GM19240 (cell line): ENCODE measurements around the gene RCCD1.
"Not testable (repeated sequence)": the region's sequence is repeated elsewhere in the genome, so short reads cannot be mapped to it uniquely, and the experiment has no call there.

Source experiments
- DNase-seq: peaks from one replicate; pipeline ENCODE4 v3.0.0; 2011; ENCODE audit warnings: low spot score; ENCODE audit not compliant: insufficient read length

RCCD1 gene, protein sequence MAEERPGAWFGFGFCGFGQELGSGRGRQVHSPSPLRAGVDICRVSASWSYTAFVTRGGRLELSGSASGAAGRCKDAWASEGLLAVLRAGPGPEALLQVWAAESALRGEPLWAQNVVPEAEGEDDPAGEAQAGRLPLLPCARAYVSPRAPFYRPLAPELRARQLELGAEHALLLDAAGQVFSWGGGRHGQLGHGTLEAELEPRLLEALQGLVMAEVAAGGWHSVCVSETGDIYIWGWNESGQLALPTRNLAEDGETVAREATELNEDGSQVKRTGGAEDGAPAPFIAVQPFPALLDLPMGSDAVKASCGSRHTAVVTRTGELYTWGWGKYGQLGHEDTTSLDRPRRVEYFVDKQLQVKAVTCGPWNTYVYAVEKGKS

DNA sequence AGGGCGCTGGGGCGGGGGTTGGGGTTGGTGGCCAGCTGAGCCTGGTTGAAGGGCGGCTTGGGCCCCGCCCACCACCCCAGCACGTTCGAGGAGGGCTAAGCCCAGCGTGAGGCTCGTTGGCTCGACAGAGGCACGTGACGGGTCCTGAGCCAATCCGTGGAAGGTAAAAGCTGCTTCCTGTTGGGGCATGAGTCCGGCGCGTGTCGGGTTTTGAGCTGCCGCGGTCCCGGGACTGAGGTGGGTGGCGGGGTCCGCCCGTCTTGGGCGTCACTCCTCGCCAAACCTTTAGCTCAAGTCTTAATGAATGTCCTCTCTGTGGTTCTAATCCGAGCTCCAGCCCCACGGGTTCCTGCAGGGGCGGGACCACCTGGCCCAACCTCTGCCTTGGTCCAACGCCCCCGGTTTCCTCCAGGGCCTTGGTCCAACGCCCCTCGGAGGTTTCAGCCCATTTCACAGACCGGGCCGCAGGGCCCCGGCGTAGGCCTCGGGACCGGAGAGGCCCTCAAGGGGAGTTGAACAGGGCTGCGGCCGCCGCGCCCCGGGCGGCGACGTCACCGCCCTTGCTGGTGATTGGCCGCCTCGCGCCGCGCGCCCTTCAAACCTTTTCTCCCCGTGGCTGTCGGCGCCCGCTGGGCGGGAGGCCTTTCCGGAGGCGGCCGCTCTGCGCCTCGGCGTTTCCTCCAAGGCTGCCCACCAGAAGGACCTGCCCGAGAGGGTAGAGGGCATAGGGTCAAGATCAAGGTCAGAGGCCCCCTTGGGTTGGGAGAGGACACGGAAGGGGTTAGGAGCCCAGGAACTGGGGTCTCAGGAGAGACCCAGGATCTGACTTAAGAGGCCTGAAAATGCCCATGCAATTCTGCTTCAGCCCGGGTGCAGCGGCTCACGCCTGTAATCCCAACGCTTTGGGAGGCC lies at the start of gene RCCD1:
TSS of gene RCCD1 (plus strand) at position 173 of the 912 bp plus-strand sequence. CDS start 1,851 bp downstream, outside the sequence.
- DNase-seq: peak; percentile 100

DNA sequence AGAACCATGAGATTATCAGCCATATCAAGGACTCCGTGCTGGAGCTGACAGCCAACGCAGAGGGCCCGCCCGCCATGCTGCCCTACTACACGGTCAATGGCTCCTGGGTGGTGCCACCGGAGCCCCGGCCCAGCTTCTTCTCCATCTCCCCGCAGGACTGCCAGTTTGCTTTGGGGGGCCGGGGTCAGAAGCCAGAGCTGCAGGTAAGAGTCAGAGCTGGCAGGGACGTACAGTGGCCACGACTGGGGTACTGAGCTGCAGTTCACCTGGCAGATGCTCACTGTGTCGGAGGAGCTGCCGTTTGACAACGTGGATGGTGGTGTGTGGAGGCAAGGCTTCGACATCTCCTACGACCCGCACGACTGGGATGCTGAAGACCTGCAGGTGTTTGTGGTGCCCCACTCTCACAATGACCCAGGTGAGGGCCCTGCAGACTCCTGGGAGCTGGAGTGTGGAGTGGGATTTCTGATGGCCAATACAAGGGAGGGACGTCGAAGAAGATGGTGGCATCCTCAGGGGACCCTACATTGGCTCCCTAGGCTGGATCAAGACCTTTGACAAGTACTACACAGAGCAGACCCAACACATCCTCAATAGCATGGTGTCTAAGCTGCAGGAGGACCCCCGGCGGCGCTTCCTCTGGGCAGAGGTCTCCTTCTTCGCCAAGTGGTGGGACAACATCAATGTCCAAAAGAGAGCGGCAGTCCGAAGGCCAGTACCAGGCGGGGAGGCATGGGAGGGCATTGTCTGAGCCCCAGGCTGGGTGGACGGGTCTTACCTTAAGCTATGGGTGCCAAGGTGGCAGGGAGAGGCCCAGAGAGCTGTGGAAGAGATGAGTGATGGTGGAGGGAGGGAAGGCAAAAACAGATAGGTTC lies 49.1 kb upstream of the RCCD1 start:
- DNase-seq: no peak

DNA sequence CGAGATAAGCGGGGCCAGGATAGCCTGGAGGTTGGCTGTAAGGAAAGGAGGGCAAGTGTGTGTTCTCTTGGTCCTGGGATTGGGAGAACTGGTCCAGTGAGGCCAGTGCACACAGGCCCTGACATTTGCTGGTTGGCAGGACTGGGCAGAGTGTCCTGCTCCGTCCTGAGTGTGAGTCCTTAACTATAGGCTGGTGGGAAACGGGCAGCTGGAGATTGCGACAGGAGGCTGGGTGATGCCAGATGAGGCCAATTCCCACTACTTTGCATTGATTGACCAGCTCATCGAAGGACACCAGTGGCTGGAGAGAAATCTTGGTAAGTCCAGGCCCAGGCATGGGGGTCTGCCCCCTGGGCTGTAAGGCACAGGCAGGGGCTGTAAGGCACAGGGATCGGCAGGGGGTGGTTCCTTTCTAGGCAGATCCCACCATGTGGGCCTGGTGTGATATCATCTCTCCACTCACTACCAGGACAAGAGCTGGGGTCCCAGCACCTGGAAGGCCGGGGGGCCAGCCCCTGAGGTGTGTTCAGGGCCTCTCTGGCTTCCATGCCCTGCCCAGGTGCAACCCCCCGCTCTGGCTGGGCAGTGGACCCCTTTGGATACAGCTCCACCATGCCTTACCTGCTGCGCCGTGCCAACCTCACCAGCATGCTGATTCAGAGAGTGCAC lies 48.4 kb upstream of the RCCD1 start:
- no peak for DNase-seq

DNA sequence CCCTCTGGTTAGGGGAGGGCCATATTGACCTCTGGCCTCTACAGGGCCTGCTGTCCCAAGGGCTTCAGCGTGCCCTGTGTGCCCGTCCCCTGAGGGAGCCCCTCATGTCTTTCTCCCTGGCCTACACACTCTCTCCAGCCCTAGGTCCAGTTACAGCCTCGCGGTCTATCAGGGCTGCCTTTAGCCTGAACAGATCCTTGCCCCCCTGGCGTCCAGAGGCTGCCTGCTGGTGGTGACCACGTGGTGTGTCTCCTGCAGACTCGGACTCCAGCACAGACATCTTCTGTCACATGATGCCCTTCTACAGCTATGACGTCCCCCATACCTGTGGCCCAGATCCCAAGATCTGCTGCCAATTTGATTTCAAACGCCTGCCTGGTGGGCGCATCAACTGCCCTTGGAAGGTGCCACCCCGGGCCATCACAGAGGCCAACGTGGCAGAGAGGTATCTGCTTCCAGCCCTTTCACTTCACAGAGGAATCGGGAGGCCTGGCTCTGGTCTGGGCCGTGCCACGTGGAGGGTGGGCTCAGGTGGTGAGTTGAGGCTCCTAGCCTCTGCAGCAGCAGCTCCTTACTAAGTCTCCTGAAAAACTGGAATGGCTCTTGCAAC lies 47.5 kb upstream of the RCCD1 start:
- no peak for DNase-seq

DNA sequence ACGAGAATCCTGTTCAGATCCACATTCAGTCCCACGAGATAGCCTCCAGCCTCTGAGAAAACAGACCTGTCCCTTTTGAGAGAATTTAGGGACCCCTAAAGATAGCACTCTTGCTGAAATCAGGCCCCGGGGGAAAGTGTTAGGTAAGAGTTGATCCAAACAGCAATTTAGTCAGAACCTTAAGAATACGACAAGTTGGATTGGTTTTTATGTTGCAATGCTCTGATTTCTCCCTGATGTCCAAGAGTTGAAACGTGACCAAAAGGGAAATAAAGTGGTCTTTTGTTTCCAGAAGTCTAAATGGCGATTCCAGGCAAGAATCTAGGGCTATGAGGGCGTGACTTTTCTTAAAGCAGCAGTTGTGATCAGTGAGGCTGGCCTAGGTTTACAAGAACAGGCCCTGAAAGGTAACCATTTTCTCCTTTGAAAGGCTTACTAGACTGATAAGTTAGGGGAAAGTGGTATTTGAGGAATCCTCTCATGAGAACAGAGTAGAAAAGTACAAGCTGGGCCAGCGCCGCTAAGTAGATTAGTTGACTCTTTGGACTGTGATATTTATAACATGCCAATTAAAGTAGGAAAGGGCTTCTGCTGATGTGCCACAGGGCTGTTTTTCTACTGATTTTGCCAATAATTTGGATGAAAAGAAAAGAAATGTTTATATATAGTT lies 46.7 kb upstream of the RCCD1 start:
- no peak for DNase-seq

DNA sequence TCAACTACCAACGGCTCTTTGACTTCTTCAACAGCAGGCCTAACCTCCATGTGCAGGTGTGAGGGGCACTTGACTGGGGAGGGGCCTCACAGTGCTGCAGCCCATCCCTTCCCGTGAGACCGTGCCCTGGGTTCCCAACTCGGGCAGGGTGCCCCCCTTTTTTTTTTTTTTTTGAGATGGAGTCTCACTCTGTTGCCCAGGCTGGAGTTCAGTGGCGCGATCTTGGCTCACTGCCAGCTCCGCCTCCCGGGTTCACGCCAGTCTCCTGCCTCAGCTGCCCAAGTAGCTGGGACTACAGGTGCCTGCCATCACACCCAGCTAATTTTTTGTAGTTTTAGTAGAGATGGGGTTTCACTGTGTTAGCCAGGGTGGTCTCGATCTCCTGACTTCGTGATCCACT lies 45.2 kb upstream of the RCCD1 start:
- DNase-seq: not testable (repeated sequence)

DNA sequence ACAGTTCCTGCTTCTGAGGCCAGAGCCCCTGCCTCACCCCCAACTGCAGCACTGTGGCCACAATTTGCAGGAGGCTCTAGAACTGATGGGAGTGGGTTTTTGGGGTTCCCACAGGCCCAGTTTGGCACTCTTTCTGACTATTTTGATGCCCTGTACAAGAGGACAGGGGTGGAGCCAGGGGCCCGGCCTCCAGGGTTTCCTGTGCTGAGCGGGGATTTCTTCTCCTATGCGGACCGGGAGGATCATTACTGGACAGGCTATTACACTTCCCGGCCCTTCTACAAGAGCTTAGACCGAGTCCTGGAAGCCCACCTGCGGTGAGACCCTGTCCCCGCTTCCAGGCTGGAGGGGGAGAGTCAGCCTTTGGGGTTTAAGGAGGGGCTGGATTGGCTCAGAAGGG lies 44.7 kb upstream of the RCCD1 start:
- DNase-seq: no peak

DNA sequence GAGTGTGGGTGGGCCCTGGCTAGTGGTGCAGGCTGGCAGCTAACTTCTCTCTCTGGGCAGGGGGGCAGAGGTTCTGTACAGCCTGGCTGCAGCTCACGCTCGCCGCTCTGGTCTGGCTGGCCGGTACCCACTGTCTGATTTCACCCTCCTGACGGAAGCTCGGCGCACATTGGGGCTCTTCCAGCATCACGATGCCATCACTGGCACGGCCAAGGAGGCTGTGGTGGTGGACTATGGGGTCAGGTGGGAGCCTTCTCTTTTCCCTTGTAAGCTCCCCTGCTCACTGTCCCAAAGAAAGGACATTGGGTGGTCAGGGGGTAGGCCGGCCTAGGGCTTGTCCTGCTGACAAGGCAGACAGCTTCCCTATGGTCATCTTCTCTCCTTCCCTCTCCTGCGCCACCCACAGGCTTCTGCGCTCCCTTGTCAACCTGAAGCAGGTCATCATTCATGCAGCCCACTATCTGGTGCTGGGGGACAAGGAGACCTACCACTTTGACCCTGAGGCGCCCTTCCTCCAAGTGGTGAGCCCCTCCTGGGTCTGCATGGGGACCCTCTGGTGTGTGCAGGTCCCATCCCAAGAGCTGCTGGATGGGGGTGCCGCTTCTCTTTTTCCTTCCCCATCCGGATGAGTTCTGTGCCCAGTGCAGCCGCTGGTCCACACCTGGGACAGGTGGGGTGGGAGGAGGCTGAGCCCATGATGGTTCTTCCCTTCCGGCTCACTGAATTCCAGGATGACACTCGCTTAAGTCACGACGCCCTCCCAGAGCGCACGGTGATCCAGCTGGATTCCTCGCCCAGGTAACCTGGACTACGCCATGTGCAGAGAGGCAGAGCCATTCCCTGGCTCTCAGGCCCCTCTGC lies 44.0 kb upstream of the RCCD1 start:
- DNase-seq: no peak

DNA sequence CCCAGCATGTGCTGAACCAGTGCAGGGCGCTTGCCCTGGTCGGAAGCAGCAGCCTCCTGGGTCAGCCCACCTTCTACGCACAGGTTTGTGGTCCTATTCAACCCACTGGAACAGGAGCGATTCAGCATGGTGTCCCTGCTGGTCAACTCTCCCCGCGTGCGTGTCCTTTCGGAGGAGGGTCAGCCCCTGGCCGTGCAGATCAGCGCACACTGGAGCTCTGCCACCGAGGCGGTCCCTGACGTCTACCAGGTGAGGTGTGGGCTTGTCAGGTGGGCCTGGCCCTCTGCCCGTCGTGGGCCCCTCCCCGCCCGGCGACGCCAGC lies 43.4 kb upstream of the RCCD1 start:
- DNase-seq: no peak

DNA sequence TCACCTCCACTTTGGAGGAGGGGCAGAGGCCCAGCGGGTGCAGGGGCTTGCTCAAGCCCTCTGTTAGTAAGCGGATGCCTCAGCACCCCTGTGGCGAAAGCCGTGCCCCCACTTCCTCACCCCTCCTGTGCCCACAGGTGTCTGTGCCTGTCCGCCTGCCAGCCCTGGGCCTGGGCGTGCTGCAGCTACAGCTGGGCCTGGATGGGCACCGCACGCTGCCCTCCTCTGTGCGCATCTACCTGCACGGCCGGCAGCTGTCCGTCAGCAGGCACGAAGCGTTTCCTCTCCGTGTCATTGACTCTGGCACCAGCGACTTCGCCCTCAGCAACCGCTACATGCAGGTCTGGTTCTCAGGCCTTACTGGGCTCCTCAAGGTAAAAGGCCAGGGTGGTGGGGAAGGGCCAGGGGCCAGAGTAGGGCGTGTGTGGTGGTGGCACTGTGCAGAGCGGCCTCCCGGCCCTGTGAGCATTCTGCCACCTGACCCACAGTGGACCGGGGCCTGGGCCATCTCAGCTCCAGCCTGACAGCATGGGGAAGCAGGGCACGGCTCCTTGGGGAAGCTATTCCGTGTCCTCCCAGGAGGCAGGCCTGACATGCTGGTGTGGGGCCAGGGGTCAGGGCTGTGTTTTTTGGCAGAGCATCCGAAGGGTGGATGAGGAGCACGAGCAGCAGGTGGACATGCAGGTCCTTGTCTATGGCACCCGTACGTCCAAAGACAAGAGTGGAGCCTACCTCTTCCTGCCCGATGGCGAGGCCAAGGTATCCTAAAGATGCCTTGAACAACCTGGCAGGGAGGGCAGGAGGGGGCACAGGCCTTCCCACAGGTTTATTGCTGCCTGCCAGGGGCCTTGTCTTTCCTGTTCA lies 42.5 kb upstream of the RCCD1 start:
- DNase-seq: no peak

DNA sequence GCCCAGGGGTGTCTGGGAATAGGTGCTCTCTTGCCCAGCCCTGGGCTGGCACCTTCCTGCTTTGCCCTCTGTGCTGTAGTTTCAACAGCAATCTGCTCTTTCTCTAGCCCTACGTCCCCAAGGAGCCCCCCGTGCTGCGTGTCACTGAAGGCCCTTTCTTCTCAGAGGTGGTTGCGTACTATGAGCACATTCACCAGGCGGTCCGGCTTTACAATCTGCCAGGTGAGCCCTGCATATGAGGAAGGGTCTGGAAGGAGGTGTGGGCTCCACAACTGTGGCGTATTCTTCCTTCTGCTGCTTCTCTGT lies 42.0 kb upstream of the RCCD1 start:
- DNase-seq: no peak

DNA sequence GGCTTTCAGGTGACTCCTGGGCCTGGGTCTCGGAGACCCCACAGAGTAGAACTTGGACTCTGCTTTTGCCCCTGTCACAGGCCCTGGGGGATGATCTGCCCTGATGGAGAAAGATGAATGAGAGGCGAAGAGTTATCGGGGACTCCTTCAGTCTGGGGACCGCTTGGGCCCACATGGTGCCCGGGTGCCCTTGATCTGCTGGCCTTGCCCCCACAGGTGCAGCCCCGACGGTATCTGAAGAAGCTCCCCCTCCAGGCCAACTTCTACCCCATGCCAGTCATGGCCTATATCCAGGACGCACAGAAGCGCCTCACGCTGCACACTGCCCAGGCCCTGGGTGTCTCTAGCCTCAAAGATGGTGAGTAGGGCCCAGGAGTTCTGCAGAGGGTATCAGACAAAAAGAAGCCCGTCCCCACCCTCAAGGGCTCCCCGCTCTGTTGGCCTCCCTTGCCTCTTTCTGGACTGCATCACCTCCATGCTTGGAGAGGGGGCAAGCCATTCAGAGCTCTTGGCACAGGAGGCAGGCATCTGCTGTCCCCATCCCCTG lies 41.2 kb upstream of the RCCD1 start:
- no peak for DNase-seq

DNA sequence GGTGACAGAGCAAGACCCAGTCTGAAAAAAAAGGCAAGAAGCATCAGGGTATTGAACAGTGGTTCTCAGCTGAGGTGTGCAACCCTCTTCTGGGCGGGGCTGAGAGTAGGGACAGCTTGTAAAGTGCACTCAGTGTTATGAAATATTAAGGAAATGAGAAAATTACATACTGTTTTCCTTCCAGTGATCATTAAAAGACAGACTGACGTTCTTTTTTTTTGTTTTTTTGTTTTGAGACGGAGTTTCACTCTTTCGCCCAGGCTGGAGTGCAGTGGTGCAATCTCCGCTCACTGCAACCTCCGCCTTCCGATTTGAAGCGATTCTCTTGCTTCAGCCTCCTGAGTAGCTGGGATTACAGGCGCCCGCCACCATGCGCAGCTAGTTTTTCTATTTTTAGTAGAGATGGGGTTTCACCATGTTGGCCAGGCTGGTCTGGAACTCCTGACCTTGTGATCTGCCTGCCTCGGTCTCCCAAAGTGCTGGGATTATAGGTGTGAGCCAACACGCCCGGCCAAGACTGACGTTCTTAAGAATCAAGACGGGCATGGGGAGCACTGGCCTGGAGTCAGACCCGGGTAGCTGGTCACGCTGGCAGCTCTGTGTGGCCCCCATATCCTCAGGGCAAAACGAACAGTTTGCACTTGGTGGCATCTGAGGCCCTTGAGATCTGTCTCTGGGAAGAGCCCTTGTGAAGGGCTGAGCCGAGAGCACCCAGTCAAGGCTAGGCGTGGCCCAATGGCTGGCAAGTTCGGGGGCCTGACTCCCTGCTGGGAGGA lies 40.2 kb upstream of the RCCD1 start:
- no peak for DNase-seq

DNA sequence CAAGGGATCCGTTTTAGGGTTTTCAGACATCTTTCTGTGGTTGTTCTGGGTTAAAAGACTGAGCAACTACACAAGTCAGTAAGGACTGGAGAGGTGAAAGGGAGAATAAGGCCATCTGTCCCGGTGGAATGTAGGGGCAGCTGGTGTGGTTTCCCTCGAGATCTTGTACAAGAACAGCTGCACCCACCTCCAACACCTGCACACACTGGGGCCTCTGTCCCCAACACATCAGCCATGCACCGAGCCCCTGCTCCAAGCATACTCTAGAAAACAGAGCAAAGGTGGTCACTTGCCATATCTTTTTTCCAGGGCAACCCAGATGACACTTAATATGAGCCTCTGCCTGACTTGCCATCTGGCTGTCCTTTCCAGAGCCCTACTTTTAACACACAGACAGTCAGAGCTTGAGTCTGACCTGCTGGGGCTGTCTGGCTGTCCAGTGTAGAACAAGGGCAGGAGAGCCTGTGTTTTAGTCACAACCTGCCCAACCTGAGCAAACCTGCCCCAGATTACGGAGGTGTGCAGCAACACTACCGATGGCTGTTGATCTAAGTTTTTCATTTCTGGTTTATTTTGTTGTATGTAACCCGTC lies 39.4 kb upstream of the RCCD1 start:
- no peak for DNase-seq

DNA sequence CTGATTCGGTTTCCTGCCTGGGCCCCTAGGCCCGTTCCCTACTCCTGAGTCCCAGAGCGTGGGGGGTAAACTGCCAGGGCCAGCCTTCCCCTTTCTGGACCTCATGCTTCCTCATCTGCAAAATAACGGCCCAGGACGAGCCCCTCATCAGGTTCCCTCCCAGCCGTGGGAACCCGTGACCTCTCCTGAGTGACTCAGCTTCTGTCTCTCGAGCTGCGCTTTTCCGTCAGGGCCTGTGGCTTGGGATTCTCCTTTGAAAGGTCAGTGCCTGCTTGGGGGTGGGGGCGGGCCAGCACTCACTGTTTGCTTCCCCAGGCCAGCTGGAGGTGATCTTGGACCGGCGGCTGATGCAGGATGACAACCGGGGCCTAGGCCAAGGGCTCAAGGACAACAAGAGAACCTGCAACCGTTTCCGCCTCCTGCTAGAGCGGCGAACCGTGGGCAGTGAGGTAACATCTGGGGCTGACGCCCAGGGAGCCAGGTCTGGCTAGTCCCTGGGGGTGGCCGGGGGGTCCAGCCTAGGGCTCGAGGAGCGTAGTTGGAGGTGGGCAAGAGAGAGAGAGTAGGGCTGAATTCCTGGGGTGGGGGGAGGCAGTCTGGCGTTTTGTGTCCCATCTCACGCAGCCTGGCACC lies 38.8 kb upstream of the RCCD1 start:
- no peak for DNase-seq

DNA sequence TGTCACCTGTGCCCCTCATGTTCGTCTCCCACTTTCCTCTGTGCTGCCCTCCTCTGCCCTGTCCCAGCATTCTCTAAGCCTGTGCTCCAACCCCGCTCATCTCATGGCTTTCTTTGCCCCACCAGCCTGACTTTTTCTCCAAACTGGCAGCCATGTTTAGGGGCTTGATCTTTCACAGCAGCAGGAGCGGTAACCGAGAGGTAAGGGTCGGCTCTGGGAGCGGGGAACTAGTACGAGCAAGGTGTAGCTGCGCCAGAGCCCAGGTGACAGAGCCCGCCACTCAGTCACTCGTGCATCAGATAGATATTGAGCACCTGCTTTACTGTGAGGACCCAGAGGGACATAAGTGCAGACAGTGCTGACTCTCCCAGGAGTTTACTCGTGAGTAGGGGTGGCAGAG lies 38.2 kb upstream of the RCCD1 start:
- no peak for DNase-seq

DNA sequence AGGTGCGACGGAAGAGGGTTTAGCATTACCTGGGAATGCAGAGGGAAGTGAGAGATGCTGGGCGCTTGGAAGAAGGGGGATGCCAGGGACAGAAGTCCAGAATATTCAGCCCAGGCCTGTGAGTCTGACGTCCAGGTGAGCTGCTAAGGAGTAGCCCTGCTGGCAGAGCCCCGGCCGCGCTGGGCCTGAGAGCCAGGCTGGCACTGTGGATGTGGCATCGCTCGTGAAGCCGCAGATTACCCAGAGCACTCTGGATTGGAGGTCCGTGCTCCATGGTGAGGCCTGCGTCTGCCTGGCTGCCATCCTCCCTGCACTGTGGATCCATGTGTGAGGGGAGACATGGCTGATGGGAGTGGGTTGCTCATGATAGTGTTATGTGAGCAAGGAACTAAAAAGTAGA lies 37.1 kb upstream of the RCCD1 start:
- DNase-seq: no peak
